Spleen (tissue), 11 donors: ENCODE data around the gene LRTM2. TPM values are rescaled to one million over a fixed set of nuclear protein-coding genes. Genes with fewer than 3 reads are reported as not detected.

Source experiments
- DNase-seq: peaks from one replicate; pipeline ENCODE4 v3.0.0-alpha.2; 2020
- H3K27ac ChIP-seq, 8 donors: fragments of 200-600 bp; sonication (generic) in 7 of 8; 1 replicate in 4 of 8; 2 replicates in 4 of 8; pipeline versions ENCODE4 v1.5.0 to v1.8.0; 2016 to 2021; ENCODE audit warnings: inconsistent platforms in 4 of 8, mild to moderate bottlenecking in 4 of 8, moderate library complexity in 1 of 8
- H3K27me3 ChIP-seq, 7 donors: fragments of 200-600 bp; sonication (generic) in 6 of 7; replicated peaks in 1 of 7; 1 replicate in 4 of 7; 2 replicates in 3 of 7; pipeline versions ENCODE4 v1.5.0 to v1.8.0; 2016 to 2021; ENCODE audit warnings: inconsistent platforms in 3 of 7, mild to moderate bottlenecking in 1 of 7
- H3K36me3 ChIP-seq, 6 donors: fragments of 200-600 bp; sonication (generic) in 5 of 6; 1 replicate in 4 of 6; 2 replicates in 2 of 6; pipeline versions ENCODE4 v1.5.0 to v1.8.0; 2016 to 2021; ENCODE audit warnings: inconsistent platforms in 2 of 6
- H3K4me1 ChIP-seq, 6 donors: fragments of 200-600 bp; sonication (generic) in 5 of 6; 1 replicate in 3 of 6; 2 replicates in 3 of 6; pipeline versions ENCODE4 v1.5.0 to v1.8.0; 2016 to 2021; ENCODE audit warnings: inconsistent platforms in 3 of 6
- H3K4me3 ChIP-seq, 8 donors: fragments of 200-600 bp; sonication (generic) in 7 of 8; 1 replicate in 4 of 8; 2 replicates in 4 of 8; pipeline versions ENCODE4 v1.5.0 to v1.8.0; 2016 to 2021; ENCODE audit warnings: inconsistent platforms in 4 of 8, mild to moderate bottlenecking in 4 of 8, moderate library complexity in 2 of 8
- H3K9me3 ChIP-seq, 8 donors: fragments of 200-600 bp; sonication (generic) in 7 of 8; 1 replicate in 4 of 8; 2 replicates in 4 of 8; pipeline versions ENCODE4 v1.5.0 to v1.8.0; 2016 to 2021; ENCODE audit warnings: inconsistent platforms in 4 of 8
- POLR2A ChIP-seq, 3 donors: fragments of 450-650 bp; IDR thresholded peaks; one replicate each; pipeline ENCODE4 v1.5.1; 2017; ENCODE audit warnings: antibody characterized with exemption in 3 of 3, mild to moderate bottlenecking in 1 of 3
- POLR2AphosphoS5 ChIP-seq, 3 donors: sonication (generic); formaldehyde crosslinking; IDR thresholded peaks; one replicate each; pipeline ENCODE4 v1.5.1; 2017; ENCODE audit warnings: antibody characterized with exemption in 3 of 3
- WGBS, 5 donors: extraction: QIAGEN DNeasy Blood & Tissue Kit in 3 of 5; methylation state at CpG; one replicate each; pipeline versions ENCODE4 v1.1.5 to v1.1.7; 2013 to 2018; 5-methylcytosine and 5-hydroxymethylcytosine counted together
- intact Hi-C: fragments of 100-400 bp; cut with DNase I; formaldehyde crosslinking; loops from one replicate; pipeline ENCODE4 v1.15.0; 2023; ENCODE audit warnings: low total_unique reads
- polyA plus RNA-seq, 3 donors: library from polyadenylated mRNA; stranded (reverse); fragments of 200-250 nt; gene quantifications; one replicate each; pipeline ENCODE4 v1.2.1, GENCODE V29; 2013
- total RNA-seq, 7 donors: library from RNA; depleted of rRNA in 3 of 7; stranded (reverse); fragments of >200 nt in 3 of 7; fragmentation: NEBNext Ultra II Directional in 4 of 7; extraction: Animal tissue kit (Norgen Biotek cat#: 25700) in 4 of 7; gene quantifications; one replicate each; pipeline versions ENCODE4 v1.1.0 to v1.2.1, GENCODE V29; 2016 to 2021
- TF ChIP-seq, protein P1 (sequence below), 11 experiments: fragments of 200-600 bp in 7 of 11; fragments of 450-650 bp in 4 of 11; sonication (generic) in 4 of 11; IDR thresholded peaks in 8 of 11; conservative IDR thresholded peaks in 3 of 11; 1 replicate in 7 of 11; 2 replicates in 4 of 11; pipeline versions ENCODE4 v1.4.0 to v1.8.0; 2016 to 2021; ENCODE audit warnings: antibody characterized with exemption in 11 of 11, inconsistent platforms in 4 of 11, mild to moderate bottlenecking in 1 of 11
- donor health status: healthy with polysubstance abuse.
- donor health status: DM: no; HTN: no; CAD: no; lungs with moderate emphysema.
- donor health status: DM: no; HTN: no; CAD: no.
- donor health status: Bipolar disorder and iron deficiency.
- donor health status: healthy.
- donor health status: DM: no; HTN: no; CAD: no.
- donor health status: DM: yes; HTN: yes; CAD: no.

The LRTM2 gene
- total and polyA plus RNA-seq, 10 donors = 0.12 TPM; not detected in 9

DNA sequence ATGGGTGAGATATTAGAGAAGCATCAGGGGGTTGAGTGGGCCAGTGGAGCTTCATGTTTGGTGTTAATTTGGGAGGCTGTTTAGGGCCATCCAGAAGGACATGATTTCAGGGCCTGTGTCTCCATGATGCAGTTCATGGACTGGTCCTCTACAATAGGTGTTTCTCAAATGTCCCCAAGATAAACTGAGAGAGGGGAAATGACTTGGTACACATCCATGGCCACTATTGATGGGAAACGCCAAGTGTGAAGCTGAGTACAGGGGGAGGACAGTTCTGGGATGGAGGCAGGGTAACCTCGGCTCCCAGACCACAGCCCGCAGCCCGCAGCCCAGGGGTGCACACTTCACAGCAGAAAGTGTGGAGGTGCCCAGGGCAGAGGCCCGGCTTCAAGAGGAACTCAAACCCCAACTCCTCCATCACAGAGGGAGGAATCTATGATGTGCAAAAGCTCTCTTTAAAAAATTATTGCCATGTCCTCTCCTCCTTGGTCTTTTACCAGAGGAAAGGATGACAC lies 64.8 kb downstream of the LRTM2 start:
- H3K9me3 ChIP-seq = peaks cover 0 to 3% (median 0%) of the 10 kb centered on the region in 8 donors
- 81 to 96% (median 92%) methylated on average over 5 of the region's 5 CpGs for WGBS, 5 donors
- intact Hi-C loops = no loop called here
- H3K36me3 ChIP-seq = no peaks in the 10 kb centered on the region
- no peaks in the 10 kb centered on the region for H3K4me1 ChIP-seq
- no peak overlapping the region for H3K4me3 ChIP-seq
- peaks cover 0 to 62% (median 0%) of the 10 kb centered on the region in 7 donors for H3K27me3 ChIP-seq
- DNase-seq = no peak
- no peak overlapping the region for H3K27ac ChIP-seq
- TF ChIP-seq, protein P1, sequence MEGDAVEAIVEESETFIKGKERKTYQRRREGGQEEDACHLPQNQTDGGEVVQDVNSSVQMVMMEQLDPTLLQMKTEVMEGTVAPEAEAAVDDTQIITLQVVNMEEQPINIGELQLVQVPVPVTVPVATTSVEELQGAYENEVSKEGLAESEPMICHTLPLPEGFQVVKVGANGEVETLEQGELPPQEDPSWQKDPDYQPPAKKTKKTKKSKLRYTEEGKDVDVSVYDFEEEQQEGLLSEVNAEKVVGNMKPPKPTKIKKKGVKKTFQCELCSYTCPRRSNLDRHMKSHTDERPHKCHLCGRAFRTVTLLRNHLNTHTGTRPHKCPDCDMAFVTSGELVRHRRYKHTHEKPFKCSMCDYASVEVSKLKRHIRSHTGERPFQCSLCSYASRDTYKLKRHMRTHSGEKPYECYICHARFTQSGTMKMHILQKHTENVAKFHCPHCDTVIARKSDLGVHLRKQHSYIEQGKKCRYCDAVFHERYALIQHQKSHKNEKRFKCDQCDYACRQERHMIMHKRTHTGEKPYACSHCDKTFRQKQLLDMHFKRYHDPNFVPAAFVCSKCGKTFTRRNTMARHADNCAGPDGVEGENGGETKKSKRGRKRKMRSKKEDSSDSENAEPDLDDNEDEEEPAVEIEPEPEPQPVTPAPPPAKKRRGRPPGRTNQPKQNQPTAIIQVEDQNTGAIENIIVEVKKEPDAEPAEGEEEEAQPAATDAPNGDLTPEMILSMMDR (IDR thresholded peaks at IDR 0.05 in 8 of 11, conservative IDR thresholded peaks at IDR 0.05 in 3 of 11) = no peak
- TF ChIP-seq POLR2AphosphoS5 (IDR thresholded peaks at IDR 0.05) (no peak), POLR2A (IDR thresholded peaks at IDR 0.05) (no peak)

DNA sequence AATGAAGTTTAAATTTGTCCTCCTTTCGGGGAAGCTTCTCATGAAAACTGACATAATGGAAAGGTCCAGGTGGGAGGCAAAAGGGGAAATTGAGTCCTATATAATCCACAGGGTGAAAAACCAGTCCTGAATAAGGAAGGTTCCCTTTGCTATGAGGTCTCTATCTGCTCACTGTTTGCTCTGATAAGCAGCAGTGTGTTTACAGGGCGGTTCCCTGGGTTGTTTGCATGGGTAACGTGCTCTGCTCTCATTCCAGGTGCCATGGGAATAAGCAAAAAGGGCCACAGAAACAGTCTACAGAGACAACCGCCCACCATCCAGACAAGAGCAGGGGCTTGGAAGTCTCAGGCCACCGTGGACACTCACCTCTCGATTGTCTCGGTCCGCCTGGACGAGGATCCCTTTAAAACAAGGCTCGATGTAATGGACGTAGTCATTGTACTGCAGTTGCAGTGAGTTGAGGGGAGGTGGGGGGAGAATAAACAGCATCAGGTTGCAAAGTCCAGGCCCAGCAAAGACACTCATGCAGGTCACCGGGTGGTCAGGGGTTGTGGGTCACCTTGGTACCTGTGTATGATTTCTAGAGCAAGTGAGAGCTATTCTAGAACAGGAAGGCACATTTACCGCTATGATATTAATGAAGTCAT lies 65.4 kb downstream of the LRTM2 start:
- Histone ChIP-seq H3K27me3 (peaks cover 0 to 62% (median 0%) of the 10 kb centered on the region in 7 donors), H3K4me1 (no peaks in the 10 kb centered on the region), H3K4me3 (no peak overlapping the region), H3K9me3 (peaks cover 0 to 8% (median 4%) of the 10 kb centered on the region in 8 donors), H3K36me3 (no peaks in the 10 kb centered on the region), H3K27ac (no peak overlapping the region)
- no peak for TF ChIP-seq POLR2AphosphoS5 (IDR thresholded peaks at IDR 0.05)
- TF ChIP-seq, protein P1 (IDR thresholded peaks at IDR 0.05 in 8 of 11, conservative IDR thresholded peaks at IDR 0.05 in 3 of 11) = no peak
- no peak for TF ChIP-seq POLR2A (IDR thresholded peaks at IDR 0.05)
- 81 to 90% (median 89%) methylated on average over 13 of the region's 13 CpGs for WGBS, 5 donors
- intact Hi-C loops = no loop called here
- no peak for DNase-seq

Other genes with a start within 250 kb of the LRTM2 start
- 10 to 100 TPM; 13.0 to 21.4 (median 19.8) TPM for gene FBXL14, start 226.0 kb upstream of the LRTM2 start, total RNA-seq
- 10 to 100 TPM in 1 of 3 donors, 1 to 10 TPM in 2; 1.9 to 10.1 (median 5.0) TPM for gene FBXL14, start 226.0 kb upstream of the LRTM2 start, polyA plus RNA-seq
- gene WNT5B, start 191.3 kb upstream of the LRTM2 start, total RNA-seq = 1 to 10 TPM; 3.9 to 8.7 (median 5.0) TPM
- 1 to 10 TPM; 1.1 to 1.8 (median 1.7) TPM for gene WNT5B, start 191.3 kb upstream of the LRTM2 start, polyA plus RNA-seq
- 10 to 100 TPM; 34.8 to 43.7 (median 39.9) TPM for gene ADIPOR2, start 129.5 kb upstream of the LRTM2 start, total RNA-seq
- gene ADIPOR2, start 129.5 kb upstream of the LRTM2 start, polyA plus RNA-seq = 10 to 100 TPM; 12.9 to 19.5 (median 15.7) TPM
- 10 to 100 TPM in 3 of 7 donors, 1 to 10 TPM in 4; 3.3 to 11.8 (median 10.0) TPM for gene CACNA2D4, start 98.1 kb downstream of the LRTM2 start, total RNA-seq
- gene CACNA2D4, start 98.1 kb downstream of the LRTM2 start, polyA plus RNA-seq = 1 to 10 TPM; 3.4 to 5.0 (median 4.9) TPM
- gene DCP1B, start 183.9 kb downstream of the LRTM2 start, total RNA-seq = 10 to 100 TPM; 11.1 to 20.8 (median 16.9) TPM
- 1 to 10 TPM; 5.5 to 7.6 (median 6.1) TPM for gene DCP1B, start 183.9 kb downstream of the LRTM2 start, polyA plus RNA-seq
- 10 to 100 TPM; 13.5 to 27.6 (median 23.5) TPM for gene CACNA1C, start 232.4 kb downstream of the LRTM2 start, total RNA-seq
- 1 to 10 TPM in 2 of 3 donors, under 1 TPM in 1; 0.67 to 3.7 (median 1.5) TPM for gene CACNA1C, start 232.4 kb downstream of the LRTM2 start, polyA plus RNA-seq